A549 (cell line): ENCODE results near the gene PVR. TPM values are rescaled to one million over a fixed set of nuclear protein-coding genes. Genes with fewer than 3 reads are reported as not detected.

ENCODE experiments used
- ATAC-seq, 2 experiments: fragments of 200-7000 bp in 1 of 2; fragments of >200 bp in 1 of 2; cut with Nextera tagmentation in 1 of 2; cut with Tn5 transposase in 1 of 2; 3 replicates each; pipeline versions ENCODE4 v1.8.0 to v1.9.1; 2018 to 2020; ENCODE audit warnings: mild to moderate bottlenecking in 1 of 2, moderate library complexity in 1 of 2
- CTCF ChIA-PET: fragments of 300-600 bp; sonication (Branson Sonifier 250); formaldehyde crosslinking; extraction: SDS; loops from one replicate; lab custom pipeline; 2021; ENCODE audit warnings: antibody characterized with exemption, inconsistent platforms; lab: Yijun Ruan, JAX
- POLR2A ChIA-PET: fragments of 350-600 bp; formaldehyde crosslinking; extraction: SDS; loops from one replicate; lab custom pipeline; 2021; ENCODE audit warnings: antibody characterized with exemption, inconsistent platforms; lab: Yijun Ruan, JAX
- DNase-seq, 2 experiments: peaks; one replicate each; pipeline versions ENCODE4 v3.0.0 to v3.0.0-alpha.2; 2011 to 2016; ENCODE audit warnings: low read depth in 1 of 2, low spot score in 1 of 2
- FAIRE-seq: peaks from 2 replicates; lab custom pipeline; 2011; peaks lifted over from hg19 to GRCh38; lab: Jason Lieb, UNC
- H3K27ac ChIP-seq, 2 experiments: fragments of >200 bp; sonication (Bioruptor Twin); formaldehyde crosslinking; 3 replicates each; pipeline ENCODE4 v1.5.1; 2016 to 2017
- H3K4me1 ChIP-seq: fragments of >200 bp; sonication (Bioruptor Twin); formaldehyde crosslinking; 3 replicates; pipeline ENCODE4 v1.6.1; 2016
- H3K4me2 ChIP-seq: fragments of >200 bp; sonication (Bioruptor Twin); formaldehyde crosslinking; 3 replicates; pipeline ENCODE4 v1.6.1; 2016
- H3K4me3 ChIP-seq: fragments of >200 bp; sonication (Bioruptor Twin); formaldehyde crosslinking; 3 replicates; pipeline ENCODE4 v1.5.1; 2016
- H3K9me3 ChIP-seq: fragments of >200 bp; sonication (Bioruptor Twin); formaldehyde crosslinking; 3 replicates; pipeline ENCODE4 v1.6.1; 2016
- CBX2 ChIP-seq: fragments of 200-600 bp; sonication (generic); IDR thresholded peaks from 2 replicates; pipeline ENCODE4 v1.6.1; 2016; ENCODE audit warnings: low read depth, mild to moderate bottlenecking, borderline replicate concordance
- CEBPB ChIP-seq, 2 experiments: fragments of >200 bp in 1 of 2; sonication (Bioruptor Twin) in 1 of 2; formaldehyde crosslinking in 1 of 2; IDR thresholded peaks; 2 replicates each; pipeline ENCODE4 v1.6.1; 2012 to 2016
- EHF ChIP-seq: fragments of 250-450 bp; sonication (Bioruptor Pico); IDR thresholded peaks from 2 replicates; pipeline ENCODE4 v1.5.0; 2020; ENCODE audit warnings: mild to moderate bottlenecking
- EP300 ChIP-seq, 2 experiments: fragments of >200 bp; sonication (Bioruptor Twin); formaldehyde crosslinking; IDR thresholded peaks; 2 replicates in 1 of 2; 3 replicates in 1 of 2; pipeline ENCODE4 v1.6.1; 2016 to 2017
- FOSB ChIP-seq: fragments of 250-450 bp; sonication (Bioruptor Pico); IDR thresholded peaks from 2 replicates; pipeline ENCODE4 v1.5.0; 2020; ENCODE audit warnings: mild to moderate bottlenecking, moderate library complexity
- FOSL2 ChIP-seq, 2 experiments: fragments of 450-650 bp in 1 of 2; fragments of >200 bp in 1 of 2; sonication (Bioruptor Twin) in 1 of 2; formaldehyde crosslinking; IDR thresholded peaks; 2 replicates each; pipeline versions ENCODE4 v1.5.0 to v1.6.1; 2016 to 2020; ENCODE audit warnings: mild to moderate bottlenecking in 1 of 2, moderate library complexity in 1 of 2
- FOXS1 ChIP-seq: fragments of 250-450 bp; sonication (Bioruptor Pico); IDR thresholded peaks from 2 replicates; pipeline ENCODE4 v1.5.0; 2020; ENCODE audit warnings: mild to moderate bottlenecking, moderate library complexity
- HDAC2 ChIP-seq: fragments of 200-600 bp; sonication (generic); IDR thresholded peaks from 2 replicates; pipeline ENCODE4 v1.6.1; 2016
- HOXA7 ChIP-seq: fragments of 250-450 bp; sonication (Bioruptor Pico); IDR thresholded peaks from 2 replicates; pipeline ENCODE4 v1.5.0; 2020; ENCODE audit warnings: mild to moderate bottlenecking, moderate library complexity
- HOXB13 ChIP-seq: fragments of 250-450 bp; sonication (Bioruptor Pico); IDR thresholded peaks from 2 replicates; pipeline ENCODE4 v1.5.0; 2020; ENCODE audit warnings: low read depth, mild to moderate bottlenecking, moderate library complexity
- HOXB5 ChIP-seq: fragments of 250-450 bp; sonication (Bioruptor Pico); IDR thresholded peaks from 2 replicates; pipeline ENCODE4 v1.5.0; 2020; ENCODE audit warnings: mild to moderate bottlenecking, moderate library complexity
- KDM1A ChIP-seq: fragments of 200-600 bp; sonication (generic); IDR thresholded peaks from 2 replicates; pipeline ENCODE4 v1.6.1; 2016; ENCODE audit warnings: low read depth, mild to moderate bottlenecking
- MAFK ChIP-seq: fragments of 450-650 bp; IDR thresholded peaks from 2 replicates; pipeline ENCODE4 v1.6.1; 2014; ENCODE audit not compliant: partially characterized antibody
- MAZ ChIP-seq: fragments of 150-350 bp; IDR thresholded peaks from 2 replicates; pipeline ENCODE4 v1.6.1; 2014; ENCODE audit warnings: antibody characterized with exemption, low read depth, low read length, borderline replicate concordance
- NPAS2 ChIP-seq: fragments of 250-450 bp; sonication (Bioruptor Pico); IDR thresholded peaks from 2 replicates; pipeline ENCODE4 v1.8.0; 2022; ENCODE audit warnings: mild to moderate bottlenecking, moderate library complexity, borderline replicate concordance
- PHF8 ChIP-seq: fragments of 200-600 bp; sonication (generic); IDR thresholded peaks from 2 replicates; pipeline ENCODE4 v1.6.1; 2016; ENCODE audit warnings: low read depth, mild to moderate bottlenecking, antibody characterized with exemption, moderate library complexity, borderline replicate concordance
- RAD21 ChIP-seq, 2 experiments: fragments of >200 bp in 1 of 2; sonication (Bioruptor Twin) in 1 of 2; formaldehyde crosslinking in 1 of 2; IDR thresholded peaks in 1 of 2; conservative IDR thresholded peaks in 1 of 2; 2 replicates in 1 of 2; 3 replicates in 1 of 2; pipeline ENCODE4 v1.6.1; 2012 to 2018; ENCODE audit warnings: inconsistent platforms in 1 of 2
- TP53 ChIP-seq: fragments of 250-450 bp; sonication (Bioruptor Pico); IDR thresholded peaks from 2 replicates; pipeline ENCODE4 v1.5.0; 2021; ENCODE audit warnings: mild to moderate bottlenecking, moderate library complexity
- ZFP36 ChIP-seq: fragments of 450-650 bp; IDR thresholded peaks from 2 replicates; pipeline ENCODE4 v1.6.1; 2014; ENCODE audit warnings: borderline replicate concordance; ENCODE audit not compliant: partially characterized antibody
- WGBS: methylation state at CpG from one replicate; pipeline ENCODE4 v1.1.6; 2017; ENCODE audit errors: missing lambda C conversion rate; 5-methylcytosine and 5-hydroxymethylcytosine counted together
- polyA plus RNA-seq, 4 experiments: library from polyadenylated mRNA; depleted of rRNA in 3 of 4; stranded (reverse); fragments of >200 nt; fragmentation: RNase III in 1 of 4; extraction: RNeasy Plus Mini Kit Qiagen cat#74134 plus additional on column Dnase treatment in 1 of 4; gene quantifications; 2 replicates in 3 of 4; 3 replicates in 1 of 4; pipeline ENCODE4 v1.2.3, GENCODE V29; 2011 to 2017
- TF ChIP-seq, protein P1 (sequence below): fragments of >200 bp; sonication (Bioruptor Twin); formaldehyde crosslinking; IDR thresholded peaks from 3 replicates; pipeline ENCODE4 v1.5.1; 2016
- TF ChIP-seq, protein P2 (sequence below): IDR thresholded peaks from 2 replicates; pipeline ENCODE4 v1.6.1; 2012; ENCODE audit warnings: low read depth, borderline replicate concordance
- TF ChIP-seq, protein P3 (sequence below): IDR thresholded peaks from 2 replicates; pipeline ENCODE4 v1.6.1; 2012
- TF ChIP-seq, protein P4 (sequence below): IDR thresholded peaks from 2 replicates; pipeline ENCODE4 v1.6.1; 2012
- TF ChIP-seq, protein P5 (sequence below): fragments of >200 bp; sonication (Bioruptor Twin); formaldehyde crosslinking; IDR thresholded peaks from 2 replicates; pipeline ENCODE4 v1.6.1; 2016
- TF ChIP-seq, protein P6 (sequence below): fragments of 200-600 bp; sonication (generic); IDR thresholded peaks from 2 replicates; pipeline ENCODE4 v1.6.1; 2016; ENCODE audit warnings: antibody characterized with exemption, mild to moderate bottlenecking, moderate library complexity
- TF ChIP-seq, protein P7 (sequence below): fragments of 250-450 bp; sonication (Bioruptor Pico); IDR thresholded peaks from 2 replicates; pipeline ENCODE4 v1.5.0; 2020; ENCODE audit warnings: low read depth, mild to moderate bottlenecking, moderate library complexity

Gene PVR
- polyA plus RNA-seq, 2 of the 4 experiments (the other 2 are of a cell fraction): 90.3 to 108 TPM

DNA sequence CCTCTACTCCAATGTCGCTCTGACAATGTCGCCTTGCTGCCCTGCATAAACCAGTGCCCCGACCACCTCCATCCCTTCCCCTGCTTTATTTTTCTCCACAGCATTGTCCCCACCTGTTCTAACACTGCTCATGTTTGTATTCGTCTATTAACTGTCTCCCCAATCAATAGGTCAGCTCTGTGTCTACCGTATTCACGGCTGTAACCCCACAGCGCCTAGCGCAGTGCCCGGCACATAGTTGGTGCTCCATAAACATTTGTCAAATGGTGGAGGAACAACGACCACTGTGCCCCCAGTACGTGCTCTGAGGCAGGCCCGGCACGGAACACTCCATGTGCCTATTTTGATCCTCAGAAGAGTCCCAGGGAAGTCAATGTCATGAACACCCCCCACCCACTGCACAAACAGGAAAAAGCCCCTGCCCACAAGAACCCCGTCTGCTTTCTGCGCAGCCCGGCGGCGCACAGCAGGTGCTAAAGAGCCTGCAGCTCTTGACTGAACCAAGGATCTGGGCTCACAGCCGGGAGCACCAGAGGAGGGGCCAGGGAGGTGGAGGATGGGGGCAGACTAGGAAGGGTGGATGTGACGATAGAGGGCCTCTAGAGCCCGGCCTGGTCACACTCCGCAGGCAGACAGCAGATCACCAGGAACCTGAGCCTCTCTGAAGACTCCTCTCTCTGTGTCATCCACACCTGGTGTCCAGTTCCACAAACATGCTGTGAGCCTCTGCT lies 53.4 kb downstream of the PVR start:
- DNase-seq (no peak), FAIRE-seq (no peak), ATAC-seq (no peak)
- POLR2A ChIA-PET: no interaction called here
- WGBS: 90% methylated on average over 22 of the region's 22 CpGs
- Histone ChIP-seq H3K27ac (peak overlapping the region; percentile 87 to 92), H3K9me3 (no peaks in the 10 kb centered on the region), H3K4me2 (no peak overlapping the region), H3K4me1 (peaks cover 43% of the 10 kb centered on the region), H3K4me3 (no peak overlapping the region)
- CTCF ChIA-PET: interaction anchor here (0.7 to 26.6 kb wide), 5 partner anchors 16 to 149 kb away, joined by 3 to 694 read pairs (median 3); partner anchors contain the start of genes CEACAM16 and NECTIN2
- no peak for TF ChIP-seq RAD21 (conservative IDR thresholded peaks at IDR 0.05 in 1 of 2, IDR thresholded peaks at IDR 0.05 in 1 of 2)
- TF ChIP-seq, protein P1, sequence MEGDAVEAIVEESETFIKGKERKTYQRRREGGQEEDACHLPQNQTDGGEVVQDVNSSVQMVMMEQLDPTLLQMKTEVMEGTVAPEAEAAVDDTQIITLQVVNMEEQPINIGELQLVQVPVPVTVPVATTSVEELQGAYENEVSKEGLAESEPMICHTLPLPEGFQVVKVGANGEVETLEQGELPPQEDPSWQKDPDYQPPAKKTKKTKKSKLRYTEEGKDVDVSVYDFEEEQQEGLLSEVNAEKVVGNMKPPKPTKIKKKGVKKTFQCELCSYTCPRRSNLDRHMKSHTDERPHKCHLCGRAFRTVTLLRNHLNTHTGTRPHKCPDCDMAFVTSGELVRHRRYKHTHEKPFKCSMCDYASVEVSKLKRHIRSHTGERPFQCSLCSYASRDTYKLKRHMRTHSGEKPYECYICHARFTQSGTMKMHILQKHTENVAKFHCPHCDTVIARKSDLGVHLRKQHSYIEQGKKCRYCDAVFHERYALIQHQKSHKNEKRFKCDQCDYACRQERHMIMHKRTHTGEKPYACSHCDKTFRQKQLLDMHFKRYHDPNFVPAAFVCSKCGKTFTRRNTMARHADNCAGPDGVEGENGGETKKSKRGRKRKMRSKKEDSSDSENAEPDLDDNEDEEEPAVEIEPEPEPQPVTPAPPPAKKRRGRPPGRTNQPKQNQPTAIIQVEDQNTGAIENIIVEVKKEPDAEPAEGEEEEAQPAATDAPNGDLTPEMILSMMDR: no peak
- TF ChIP-seq, protein P2, sequence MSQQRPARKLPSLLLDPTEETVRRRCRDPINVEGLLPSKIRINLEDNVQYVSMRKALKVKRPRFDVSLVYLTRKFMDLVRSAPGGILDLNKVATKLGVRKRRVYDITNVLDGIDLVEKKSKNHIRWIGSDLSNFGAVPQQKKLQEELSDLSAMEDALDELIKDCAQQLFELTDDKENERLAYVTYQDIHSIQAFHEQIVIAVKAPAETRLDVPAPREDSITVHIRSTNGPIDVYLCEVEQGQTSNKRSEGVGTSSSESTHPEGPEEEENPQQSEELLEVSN: no peak
- TF ChIP-seq NPAS2 (CRISPR knock-in tag): no peak
- TF ChIP-seq EHF (CRISPR knock-in tag): no peak
- TF ChIP-seq MAFK: no peak
- TF ChIP-seq HDAC2: no peak
- no peak for TF ChIP-seq KDM1A
- no peak for TF ChIP-seq FOSB (CRISPR knock-in tag)
- TF ChIP-seq HOXA7 (CRISPR knock-in tag): no peak
- no peak for TF ChIP-seq PHF8
- TF ChIP-seq HOXB13 (CRISPR knock-in tag): no peak
- no peak for TF ChIP-seq FOXS1

DNA sequence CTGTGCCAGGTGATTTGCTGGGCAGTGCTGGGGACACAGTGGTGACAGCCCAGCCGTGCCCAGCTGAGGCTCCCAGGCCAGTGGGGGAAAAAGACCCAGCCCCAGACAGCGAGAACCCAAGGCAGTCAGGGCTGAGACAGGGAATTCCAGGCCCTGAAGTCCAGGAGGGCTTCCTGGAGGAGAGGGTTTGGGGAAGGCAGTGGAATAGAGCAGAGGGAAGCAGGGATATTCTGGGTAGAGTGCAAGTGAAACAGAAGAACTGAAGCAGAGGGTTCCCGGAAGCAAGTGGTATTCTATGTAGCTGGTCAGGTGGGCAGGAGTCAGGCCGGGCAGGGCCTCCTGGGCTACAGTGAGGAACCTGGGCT lies 53.9 kb downstream of the PVR start:
- POLR2A ChIA-PET: no interaction called here
- WGBS: 83% methylated on average over 4 of the region's 4 CpGs
- peaks cover 37% of the 10 kb centered on the region for H3K4me1 ChIP-seq
- DNase-seq (no peak), FAIRE-seq (no peak), ATAC-seq (no peak)
- TF ChIP-seq EP300 (IDR thresholded peaks at IDR 0.05) (no peak), CBX2 (no peak), CEBPB (IDR thresholded peaks at IDR 0.05) (no peak), TP53 (no peak), ZFP36 (peak; percentile 99), HOXB5 (CRISPR knock-in tag) (no peak), FOSL2 (IDR thresholded peaks at IDR 0.05) (no peak), FOSL2 (CRISPR knock-in tag; IDR thresholded peaks at IDR 0.05) (no peak), MAFK (no peak), MAZ (no peak), EHF (CRISPR knock-in tag) (no peak), KDM1A (0 out of 2 replicates have a peak, but pooled peaks have one; percentile 14), HOXA7 (CRISPR knock-in tag) (no peak)
- TF ChIP-seq, protein P3, sequence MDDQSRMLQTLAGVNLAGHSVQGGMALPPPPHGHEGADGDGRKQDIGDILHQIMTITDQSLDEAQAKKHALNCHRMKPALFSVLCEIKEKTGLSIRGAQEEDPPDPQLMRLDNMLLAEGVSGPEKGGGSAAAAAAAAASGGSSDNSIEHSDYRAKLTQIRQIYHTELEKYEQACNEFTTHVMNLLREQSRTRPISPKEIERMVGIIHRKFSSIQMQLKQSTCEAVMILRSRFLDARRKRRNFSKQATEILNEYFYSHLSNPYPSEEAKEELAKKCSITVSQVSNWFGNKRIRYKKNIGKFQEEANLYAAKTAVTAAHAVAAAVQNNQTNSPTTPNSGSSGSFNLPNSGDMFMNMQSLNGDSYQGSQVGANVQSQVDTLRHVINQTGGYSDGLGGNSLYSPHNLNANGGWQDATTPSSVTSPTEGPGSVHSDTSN: no peak
- TF ChIP-seq, protein P4, sequence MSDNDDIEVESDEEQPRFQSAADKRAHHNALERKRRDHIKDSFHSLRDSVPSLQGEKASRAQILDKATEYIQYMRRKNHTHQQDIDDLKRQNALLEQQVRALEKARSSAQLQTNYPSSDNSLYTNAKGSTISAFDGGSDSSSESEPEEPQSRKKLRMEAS: no peak
- TF ChIP-seq, protein P5, sequence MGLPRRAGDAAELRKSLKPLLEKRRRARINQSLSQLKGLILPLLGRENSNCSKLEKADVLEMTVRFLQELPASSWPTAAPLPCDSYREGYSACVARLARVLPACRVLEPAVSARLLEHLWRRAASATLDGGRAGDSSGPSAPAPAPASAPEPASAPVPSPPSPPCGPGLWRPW: no peak
- TF ChIP-seq, protein P6, sequence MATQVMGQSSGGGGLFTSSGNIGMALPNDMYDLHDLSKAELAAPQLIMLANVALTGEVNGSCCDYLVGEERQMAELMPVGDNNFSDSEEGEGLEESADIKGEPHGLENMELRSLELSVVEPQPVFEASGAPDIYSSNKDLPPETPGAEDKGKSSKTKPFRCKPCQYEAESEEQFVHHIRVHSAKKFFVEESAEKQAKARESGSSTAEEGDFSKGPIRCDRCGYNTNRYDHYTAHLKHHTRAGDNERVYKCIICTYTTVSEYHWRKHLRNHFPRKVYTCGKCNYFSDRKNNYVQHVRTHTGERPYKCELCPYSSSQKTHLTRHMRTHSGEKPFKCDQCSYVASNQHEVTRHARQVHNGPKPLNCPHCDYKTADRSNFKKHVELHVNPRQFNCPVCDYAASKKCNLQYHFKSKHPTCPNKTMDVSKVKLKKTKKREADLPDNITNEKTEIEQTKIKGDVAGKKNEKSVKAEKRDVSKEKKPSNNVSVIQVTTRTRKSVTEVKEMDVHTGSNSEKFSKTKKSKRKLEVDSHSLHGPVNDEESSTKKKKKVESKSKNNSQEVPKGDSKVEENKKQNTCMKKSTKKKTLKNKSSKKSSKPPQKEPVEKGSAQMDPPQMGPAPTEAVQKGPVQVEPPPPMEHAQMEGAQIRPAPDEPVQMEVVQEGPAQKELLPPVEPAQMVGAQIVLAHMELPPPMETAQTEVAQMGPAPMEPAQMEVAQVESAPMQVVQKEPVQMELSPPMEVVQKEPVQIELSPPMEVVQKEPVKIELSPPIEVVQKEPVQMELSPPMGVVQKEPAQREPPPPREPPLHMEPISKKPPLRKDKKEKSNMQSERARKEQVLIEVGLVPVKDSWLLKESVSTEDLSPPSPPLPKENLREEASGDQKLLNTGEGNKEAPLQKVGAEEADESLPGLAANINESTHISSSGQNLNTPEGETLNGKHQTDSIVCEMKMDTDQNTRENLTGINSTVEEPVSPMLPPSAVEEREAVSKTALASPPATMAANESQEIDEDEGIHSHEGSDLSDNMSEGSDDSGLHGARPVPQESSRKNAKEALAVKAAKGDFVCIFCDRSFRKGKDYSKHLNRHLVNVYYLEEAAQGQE: no peak
- TF ChIP-seq, protein P7, sequence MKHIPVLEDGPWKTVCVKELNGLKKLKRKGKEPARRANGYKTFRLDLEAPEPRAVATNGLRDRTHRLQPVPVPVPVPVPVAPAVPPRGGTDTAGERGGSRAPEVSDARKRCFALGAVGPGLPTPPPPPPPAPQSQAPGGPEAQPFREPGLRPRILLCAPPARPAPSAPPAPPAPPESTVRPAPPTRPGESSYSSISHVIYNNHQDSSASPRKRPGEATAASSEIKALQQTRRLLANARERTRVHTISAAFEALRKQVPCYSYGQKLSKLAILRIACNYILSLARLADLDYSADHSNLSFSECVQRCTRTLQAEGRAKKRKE: no peak
- no peak overlapping the region for H3K4me3 ChIP-seq
- CTCF ChIA-PET: interaction anchor here (26.6 to 31.4 kb wide), 2 partner anchors 0 to 16 kb away, joined by 694 read pairs; partner anchors contain the start of gene CEACAM16
- H3K9me3 ChIP-seq: no peaks in the 10 kb centered on the region
- peak overlapping the region; percentile 87 to 92 for H3K27ac ChIP-seq
- no peak overlapping the region for H3K4me2 ChIP-seq
